HG03095 (cell line): ENCODE data around the gene PHF12.

Experiments used
- ATAC-seq: cut with Tn5 transposase; IDR thresholded peaks from one replicate; pipeline ENCODE4 v1.9.1; 2021; ENCODE audit warnings: moderate library complexity; ENCODE audit not compliant: unreplicated experiment

The PHF12 gene

DNA sequence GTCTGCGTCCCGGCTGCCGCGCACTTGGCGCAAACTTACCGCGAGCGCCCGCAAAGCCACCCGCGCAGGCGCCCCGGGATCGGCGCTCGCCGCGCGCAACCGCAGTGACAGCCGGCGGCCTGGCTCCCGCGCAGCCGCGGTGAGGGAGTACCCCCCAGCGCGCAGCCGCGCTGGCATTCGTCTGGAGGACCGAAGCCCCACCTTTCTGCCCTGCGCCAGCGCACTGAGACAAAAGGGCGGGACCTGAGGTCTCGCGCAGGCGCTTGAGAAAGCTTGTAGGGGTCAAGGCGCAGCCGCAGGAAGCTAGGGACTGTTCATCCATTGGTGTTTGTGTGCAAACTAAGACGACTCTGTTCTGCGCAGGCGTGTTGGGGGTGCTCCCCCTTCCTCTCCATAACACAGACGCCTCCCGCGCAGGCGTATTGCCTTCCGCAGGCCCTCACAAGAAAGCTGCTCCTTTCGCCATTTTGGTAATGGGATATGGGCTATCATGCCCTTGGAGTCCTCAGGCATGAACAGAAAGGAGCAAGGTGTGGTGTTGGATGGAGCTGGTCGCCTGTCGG lies at the start of gene PHF12:
Gene PHF12 (minus strand): TSS at position 91 of the 563 bp plus-strand sequence. CDS start 558 bp downstream, outside the sequence.
- peak; percentile 46 for ATAC-seq

GRCh38 chr17:29000973-29001372 lies 49.7 kb upstream of the PHF12 start:
- ATAC-seq, result no peak

DNA sequence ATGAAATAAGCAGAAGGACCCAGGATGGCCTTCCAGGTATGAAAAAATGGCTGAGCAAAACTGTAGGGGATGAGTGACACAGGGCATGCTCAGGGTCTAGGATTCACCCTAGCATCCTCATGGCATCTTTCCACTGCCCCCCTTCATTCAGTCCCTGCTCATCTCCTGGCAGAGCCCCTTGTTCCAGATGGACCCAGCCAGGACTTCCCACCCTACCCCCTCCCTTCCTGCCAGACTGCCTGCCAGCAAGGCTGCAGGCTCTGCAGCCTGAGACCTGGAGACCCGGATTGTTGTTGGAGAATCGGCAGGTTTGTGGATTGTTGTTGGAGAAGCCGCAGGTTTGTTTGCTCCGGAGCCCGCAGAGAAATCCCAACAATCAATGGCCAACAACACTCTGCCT lies 47.9 kb upstream of the PHF12 start:
- no peak for ATAC-seq

DNA sequence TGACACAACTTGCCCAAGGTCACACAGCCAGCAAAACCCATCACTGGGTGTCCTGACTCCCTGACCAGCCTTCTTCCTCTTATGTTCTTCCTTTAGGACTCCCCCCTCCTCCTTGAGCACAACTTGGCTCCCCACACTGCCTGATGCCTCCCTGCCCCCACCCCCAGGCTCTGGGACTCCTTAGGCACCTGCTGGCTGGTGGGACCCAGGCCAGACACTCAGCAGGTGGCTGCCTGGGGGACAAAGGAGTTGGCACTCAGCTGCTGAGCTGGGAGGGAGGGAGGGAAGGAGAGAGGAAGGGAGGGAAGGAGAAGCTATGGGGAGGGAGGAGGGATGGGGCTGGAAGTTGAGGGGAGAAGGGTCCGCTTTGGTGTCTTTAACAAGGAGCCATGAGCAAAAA lies 46.5 kb upstream of the PHF12 start:
- no peak for ATAC-seq

GRCh38 chr17:28996554-28997096 lies 45.3 kb upstream of the PHF12 start:
- ATAC-seq, result no peak

DNA sequence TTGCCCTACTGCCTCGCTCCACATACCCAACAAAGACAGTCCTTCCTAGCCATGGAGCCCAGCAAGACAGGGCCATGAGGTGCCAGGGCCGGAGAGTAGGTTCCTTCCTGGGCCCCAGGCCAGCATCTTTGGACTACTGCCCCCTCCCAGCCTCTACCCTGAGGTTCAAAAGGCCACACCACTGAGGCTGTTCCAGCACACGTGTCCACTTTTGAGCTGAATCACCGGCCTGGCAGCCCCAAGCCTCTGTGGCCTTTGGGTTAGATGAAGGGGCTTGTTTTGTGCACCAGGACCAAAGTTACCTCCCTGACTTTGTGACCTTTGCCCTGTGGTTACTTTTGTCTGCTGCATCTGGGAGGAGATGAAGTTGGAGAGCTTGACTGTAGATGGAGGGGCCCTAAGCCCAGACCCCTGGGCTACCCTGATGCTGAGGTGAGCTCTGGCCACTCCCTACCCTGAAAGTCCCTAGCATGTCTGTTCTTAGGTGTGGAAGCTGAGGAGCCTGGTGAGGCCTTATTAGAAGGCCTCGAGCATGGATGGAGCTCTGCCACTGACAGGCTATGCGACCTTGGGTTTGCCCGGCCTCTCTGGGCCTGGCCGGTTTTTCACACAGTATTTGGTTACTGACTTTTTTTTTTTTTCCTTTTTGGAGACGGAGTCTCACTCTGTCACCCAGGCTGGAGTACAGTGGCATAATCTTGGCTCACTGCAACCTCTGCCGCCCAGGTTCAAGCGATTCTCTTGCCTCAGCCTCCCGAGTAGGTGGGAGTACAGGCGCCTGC lies 42.5 kb upstream of the PHF12 start:
- ATAC-seq, result no peak

- ATAC-seq, result no peak
Observed at GRCh38 chr17:28992625-28993600, 41.6 kb upstream of the PHF12 start.

DNA sequence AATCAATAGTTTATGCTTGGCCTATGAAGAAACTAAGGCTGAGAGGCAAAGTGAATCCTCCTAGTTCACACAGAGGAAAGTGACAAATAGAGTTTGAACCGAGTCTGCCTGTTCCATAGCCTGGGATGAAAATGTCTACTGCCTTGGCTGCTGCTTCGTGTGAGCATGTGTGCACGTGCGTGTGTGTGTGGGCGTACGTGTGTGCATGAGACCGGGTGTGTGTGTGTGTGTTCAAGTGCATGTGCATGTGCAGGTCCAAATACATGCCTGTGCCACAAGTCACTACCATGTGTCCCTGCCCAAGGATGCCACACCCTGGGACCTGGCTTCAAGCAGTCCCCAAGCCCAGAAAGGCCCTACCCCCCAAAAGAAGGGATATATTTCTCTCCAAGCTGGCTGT lies 40.9 kb upstream of the PHF12 start:
- ATAC-seq, result no peak

DNA sequence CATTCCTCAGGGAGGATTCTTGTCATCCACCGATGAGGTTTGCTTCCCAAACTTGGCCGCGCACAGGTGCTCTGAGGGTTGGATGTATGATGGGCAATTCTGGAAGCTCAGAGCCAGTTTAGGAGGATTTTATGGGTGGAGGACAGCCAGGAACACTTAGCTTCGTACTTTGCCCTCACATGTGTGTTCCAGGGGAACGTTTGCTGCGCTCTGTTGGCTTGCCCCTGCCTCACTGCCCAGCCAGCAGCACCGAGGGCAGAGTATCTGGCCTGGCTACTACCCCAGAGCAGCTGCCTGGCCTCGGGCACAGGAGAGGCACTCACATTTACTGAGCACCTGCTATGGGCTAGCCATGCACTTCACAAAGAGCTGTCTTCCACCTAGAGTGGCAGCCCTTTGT lies 40.5 kb upstream of the PHF12 start:
- ATAC-seq, result no peak

- ATAC-seq, result no peak
Observed at GRCh38 chr17:28989028-28989427, 37.7 kb upstream of the PHF12 start.

DNA sequence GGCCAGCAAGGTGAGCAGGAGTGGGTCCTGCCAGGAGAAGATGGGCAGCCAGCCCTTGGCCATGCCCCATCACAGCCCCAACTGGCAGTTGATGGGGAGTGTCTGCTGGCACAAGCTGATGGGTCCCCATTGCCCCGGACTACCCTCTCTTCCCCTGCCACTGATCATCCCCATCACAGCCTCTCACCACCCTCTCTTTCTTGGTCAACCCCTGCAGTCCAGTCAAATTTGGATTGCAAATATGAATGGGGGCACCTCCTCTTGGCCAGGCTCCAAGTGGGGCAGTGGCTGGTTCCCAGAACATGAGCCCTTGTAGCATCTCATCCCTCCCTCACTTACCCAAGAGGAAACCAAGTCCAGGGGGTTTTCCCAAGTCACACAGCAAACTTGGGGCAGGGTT lies 37.2 kb upstream of the PHF12 start:
- ATAC-seq, result no peak

GRCh38 chr17:28986714-28987655 lies 35.7 kb upstream of the PHF12 start:
- no peak for ATAC-seq

GRCh38 chr17:28985950-28986713 lies 34.8 kb upstream of the PHF12 start:
- no peak for ATAC-seq

DNA sequence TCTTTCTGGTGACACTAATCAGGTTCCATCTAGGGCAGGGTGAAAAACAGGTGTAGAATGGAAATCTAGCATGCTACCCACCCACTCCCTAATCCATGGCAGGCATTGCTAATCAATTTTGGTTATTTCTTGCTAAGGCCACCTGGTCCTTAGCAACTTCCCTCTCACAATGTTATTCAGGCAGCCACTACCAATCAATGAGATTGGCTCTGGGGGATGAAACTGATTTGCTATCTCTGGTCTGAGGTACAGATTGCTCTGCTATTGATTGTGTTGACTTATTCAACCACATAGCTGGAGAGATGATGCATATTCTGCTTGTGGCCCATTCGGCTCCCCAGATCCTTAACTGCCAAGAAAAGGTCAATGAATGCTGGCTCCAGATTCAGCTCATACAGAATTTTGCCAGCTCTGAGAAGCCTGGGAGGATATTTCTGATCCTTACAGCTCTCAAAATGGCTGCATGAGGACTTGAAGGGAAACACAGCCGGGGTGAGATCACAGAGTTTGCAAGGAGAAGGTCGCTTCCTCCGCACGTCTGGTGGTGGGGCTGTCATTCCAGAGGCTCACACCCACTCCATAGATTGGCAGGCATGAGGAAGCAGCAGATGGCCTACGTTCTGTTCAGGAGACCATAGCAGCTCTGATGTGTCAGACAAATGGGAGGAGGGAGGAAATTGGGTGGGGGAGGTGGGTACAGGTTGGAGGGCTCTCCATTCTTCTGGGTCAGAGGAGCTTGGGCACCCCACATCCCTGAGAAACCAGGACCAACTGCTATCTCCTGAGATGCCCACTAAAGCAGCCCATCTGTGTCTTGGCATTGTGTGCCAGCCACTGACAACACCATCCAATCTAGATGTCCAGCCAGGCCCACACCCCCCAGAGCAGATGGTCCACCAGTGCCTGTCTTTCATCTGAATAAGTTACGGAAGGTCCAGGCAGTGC lies 32.2 kb upstream of the PHF12 start:
- no peak for ATAC-seq

- no peak for ATAC-seq
Observed at GRCh38 chr17:28982131-28982793, 30.9 kb upstream of the PHF12 start.

- ATAC-seq, result no peak
Observed at GRCh38 chr17:28978356-28978964, 27.1 kb upstream of the PHF12 start.

DNA sequence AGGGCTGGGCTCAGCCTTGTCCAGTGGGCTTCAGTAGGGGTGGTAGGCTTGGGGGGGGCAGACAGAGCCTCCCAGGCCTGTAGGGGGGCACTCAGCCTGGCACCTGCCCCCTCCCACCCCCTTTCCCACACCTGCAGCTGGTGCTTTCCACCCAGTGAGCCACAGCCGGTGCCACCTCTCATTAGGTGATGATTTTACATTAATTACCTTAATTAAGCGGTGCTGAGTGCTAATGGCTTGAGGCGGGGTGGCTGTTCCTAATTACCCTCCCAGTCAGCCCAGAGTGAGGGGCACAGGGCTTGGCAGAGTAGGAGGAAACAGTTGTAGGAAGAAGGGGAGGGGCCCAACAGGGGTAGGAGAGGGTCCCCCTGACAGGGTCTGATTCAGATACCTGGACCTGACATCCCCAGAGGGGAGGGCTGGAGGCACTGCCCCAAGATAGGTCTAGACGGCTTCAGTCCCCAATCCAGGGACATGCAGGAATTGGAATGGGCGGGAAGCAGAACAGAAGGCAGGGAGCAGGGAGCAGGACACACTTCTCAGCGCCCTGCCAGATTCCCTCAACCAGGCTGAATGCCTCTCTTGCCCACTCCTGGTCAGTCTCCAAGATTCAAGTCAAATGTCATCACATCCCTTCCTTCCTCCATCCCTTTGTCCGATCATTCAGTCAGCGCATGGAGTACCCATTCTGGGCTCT lies 26.5 kb upstream of the PHF12 start:
- no peak for ATAC-seq
